NCI-H226 (cell line): Measurements from ENCODE around the gene FBXO36.

Experiments used
- DNase-seq: peaks from one replicate; pipeline ENCODE4 v3.0.0-alpha.2; 2015

The FBXO36 gene

GRCh38 chr2:229974266-229974665 lies 52.0 kb downstream of the FBXO36 start:
- DNase-seq, result peak; percentile 72

DNA sequence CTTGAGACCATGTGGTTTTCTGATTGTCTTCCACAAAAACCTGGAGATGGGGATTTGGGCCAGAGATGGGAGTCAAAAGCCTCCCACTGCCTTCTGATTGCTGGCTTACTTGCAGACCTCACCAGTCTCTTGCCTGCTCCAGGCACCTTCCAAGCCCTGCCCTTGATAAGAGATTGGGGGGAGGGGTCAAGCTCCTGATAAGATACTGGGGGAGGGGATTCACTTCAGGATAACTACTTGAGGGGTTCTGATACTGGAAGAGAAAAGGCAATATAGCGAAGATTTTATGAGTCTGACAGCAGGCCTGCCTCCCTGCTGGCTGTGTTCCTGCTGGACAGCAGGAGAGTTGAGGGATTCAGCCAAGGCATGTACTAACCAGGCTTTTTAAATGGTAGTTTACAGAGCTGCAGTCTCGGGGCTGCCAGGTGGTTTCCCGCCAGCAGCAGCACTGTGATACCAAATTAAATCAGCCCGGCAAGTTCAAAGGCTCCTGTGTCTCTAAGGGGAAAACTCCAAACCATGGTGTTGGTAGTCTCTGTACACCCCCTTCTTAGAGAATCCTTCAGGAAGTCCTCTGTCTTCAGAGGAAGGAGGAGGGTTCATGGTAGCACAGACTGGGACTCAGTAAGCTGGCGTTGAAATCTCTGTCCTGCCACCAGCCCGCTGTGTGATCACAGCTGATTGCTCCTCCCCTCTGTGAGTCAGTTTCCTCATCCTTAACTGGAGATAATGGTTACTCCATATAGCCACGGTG lies 58.3 kb downstream of the FBXO36 start:
- peak; percentile 87 for DNase-seq

GRCh38 chr2:229993236-229993635 lies 70.9 kb downstream of the FBXO36 start:
- DNase-seq, result no peak

GRCh38 chr2:229996320-229996719 lies 74.0 kb downstream of the FBXO36 start:
- DNase-seq, result no peak

GRCh38 chr2:229997565-229997964 lies 75.3 kb downstream of the FBXO36 start:
- DNase-seq, result no peak

GRCh38 chr2:230000118-230000841 lies 78.0 kb downstream of the FBXO36 start:
- DNase-seq, result no peak

- DNase-seq, result peak; percentile 53
Observed at GRCh38 chr2:230007931-230008707, 85.8 kb downstream of the FBXO36 start.

- no peak for DNase-seq
Observed at GRCh38 chr2:230008708-230009066, 86.4 kb downstream of the FBXO36 start.

GRCh38 chr2:230010501-230010900 lies 88.2 kb downstream of the FBXO36 start:
- DNase-seq, result no peak

GRCh38 chr2:230011617-230012016 lies 89.3 kb downstream of the FBXO36 start:
- DNase-seq, result no peak

GRCh38 chr2:230012267-230012884 lies 90.1 kb downstream of the FBXO36 start:
- no peak for DNase-seq

GRCh38 chr2:230016844-230017243 lies 94.5 kb downstream of the FBXO36 start:
- no peak for DNase-seq

DNA sequence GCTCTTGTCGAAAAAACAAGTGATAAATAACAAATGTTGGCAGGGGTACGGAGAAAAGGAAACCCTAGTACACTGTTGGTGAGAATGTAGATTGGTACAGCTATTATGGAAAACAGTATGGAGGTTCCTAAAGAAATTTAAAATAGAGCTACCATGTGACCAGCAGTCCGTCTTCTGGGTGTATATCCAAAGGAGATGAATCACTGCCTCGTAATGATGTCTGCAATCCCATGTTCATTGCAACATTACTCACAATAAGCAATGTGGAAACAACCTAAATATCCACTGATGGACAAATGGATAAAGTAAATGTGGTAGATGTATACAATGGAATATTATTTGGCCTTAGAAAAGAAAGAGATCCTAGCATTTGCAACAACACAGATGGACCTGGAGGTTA lies 95.8 kb downstream of the FBXO36 start:
- peak; percentile 57 for DNase-seq

DNA sequence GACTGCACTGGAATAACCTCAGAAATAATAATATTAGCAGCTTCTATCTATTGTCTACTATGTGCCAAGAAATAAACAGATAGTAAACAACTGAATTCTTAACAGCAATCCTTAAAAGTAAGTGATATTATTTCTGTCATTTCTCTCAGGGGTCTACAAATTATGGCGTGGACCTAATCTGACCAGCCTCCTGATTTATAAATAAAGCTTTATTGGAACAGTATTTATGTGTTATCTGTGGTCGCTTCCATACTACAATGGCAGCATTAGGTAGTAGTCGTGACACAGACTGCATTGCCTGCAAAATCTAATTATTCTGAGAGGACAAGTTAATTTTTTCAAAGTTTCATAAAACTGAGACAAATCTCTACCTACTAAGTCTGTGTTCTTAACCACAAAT lies 97.4 kb downstream of the FBXO36 start:
- no peak for DNase-seq

GRCh38 chr2:230023313-230023712 lies 101.0 kb downstream of the FBXO36 start:
- DNase-seq, result no peak

DNA sequence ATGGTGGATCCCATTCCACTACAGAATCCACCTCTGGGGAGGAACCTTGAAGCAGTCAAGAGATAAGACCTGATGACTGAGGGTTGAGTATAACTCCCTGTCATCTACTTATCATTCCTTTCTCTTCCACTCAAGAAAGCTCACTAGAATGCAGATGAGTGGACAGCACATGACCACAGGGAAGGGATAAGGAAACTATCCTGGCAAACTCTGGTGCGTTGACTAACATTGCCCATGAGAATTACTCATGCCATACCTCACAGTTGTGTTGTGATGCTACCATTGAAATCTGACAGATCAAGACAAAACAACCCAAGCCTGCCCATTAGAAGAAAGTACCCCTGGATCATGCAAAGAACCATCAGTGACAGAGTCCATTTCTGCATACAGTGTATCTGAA lies 119.9 kb downstream of the FBXO36 start:
- DNase-seq, result peak; percentile 82

DNA sequence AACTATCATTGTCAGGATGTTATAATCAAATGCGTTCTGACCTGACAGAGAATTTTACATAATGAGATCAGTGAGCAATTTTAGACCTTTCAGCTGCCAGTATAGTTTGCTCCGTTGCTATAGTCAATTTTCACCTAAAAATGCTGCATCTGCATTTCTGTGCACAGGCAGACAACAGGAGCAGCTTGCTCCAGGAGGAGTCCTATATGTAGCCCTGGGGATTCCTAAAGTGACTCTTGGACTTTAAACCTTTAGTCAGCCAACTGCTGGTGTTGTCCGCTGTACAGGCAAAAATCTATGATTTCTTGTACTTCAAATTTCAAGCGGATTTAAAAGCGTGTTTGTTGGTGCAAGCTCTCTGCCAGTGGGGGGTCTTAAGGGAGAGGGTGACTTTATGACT lies 120.7 kb downstream of the FBXO36 start:
- no peak for DNase-seq

DNA sequence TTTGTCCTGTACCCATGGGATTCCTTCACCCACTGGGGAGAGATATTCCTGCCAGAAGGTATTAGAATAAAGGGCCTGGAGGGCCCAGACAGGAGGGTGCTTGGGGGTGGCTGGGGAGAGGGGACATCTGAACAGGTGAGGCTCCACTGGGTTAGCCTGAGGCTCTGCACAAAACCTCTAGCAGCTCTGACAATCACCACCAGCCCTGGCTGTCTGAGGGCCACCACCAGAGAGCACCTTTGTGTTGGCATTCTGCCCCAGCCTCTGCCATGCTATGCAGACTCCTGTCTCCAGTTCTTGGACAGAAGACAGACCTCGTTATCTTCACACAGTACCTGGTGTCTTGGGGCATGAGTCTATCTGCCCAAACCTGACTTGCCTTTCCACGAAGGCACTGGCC lies 121.2 kb downstream of the FBXO36 start:
- DNase-seq, result no peak

DNA sequence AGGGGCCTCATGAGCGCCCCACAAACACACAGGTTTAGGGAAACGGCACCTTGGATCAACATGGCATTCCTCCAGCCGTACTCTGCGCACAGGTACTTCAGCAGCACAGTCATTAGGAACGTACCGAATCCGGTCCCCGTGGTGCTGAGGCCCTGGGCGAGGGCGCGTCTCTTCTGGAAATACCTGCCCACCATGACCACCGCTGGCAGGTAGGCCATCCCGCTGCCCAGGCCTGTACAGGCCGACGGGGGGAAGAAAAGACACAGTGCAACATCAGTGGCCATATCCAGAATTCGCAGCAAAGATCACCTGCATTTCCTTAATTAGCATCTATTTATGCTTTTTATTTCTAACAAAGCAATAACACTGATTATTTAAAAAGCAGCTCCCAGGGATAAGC lies 124.2 kb downstream of the FBXO36 start:
- no peak for DNase-seq

GRCh38 chr2:230048010-230048671 lies 125.8 kb downstream of the FBXO36 start:
- no peak for DNase-seq

- no peak for DNase-seq
Observed at GRCh38 chr2:230050136-230050535, 127.8 kb downstream of the FBXO36 start.

DNA sequence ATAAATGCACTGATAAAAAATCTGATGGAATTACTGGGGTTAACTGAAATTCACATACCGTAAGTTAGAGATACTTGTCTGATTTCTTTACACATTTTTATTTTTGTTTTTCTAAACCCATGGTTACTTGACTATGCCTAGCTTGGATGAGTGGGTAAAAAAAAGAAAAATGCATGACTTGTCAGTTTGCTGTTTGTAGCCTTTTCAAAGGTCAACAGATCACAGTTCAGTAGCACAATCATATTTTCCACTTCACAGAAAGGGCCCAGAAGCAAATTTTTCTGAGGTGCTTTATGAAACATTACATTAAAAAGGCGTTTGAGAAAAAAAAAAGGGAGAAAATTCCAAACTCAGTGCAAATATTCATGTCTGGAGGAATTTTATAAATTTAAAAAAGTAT lies 130.0 kb downstream of the FBXO36 start:
- DNase-seq, result no peak
